Spleen (tissue), 7 donors: Measurements from ENCODE around the gene FOXRED1.

Experiments
- POLR2A ChIP-seq, 3 donors: fragments of 450-650 bp; IDR thresholded peaks; one replicate each; pipeline ENCODE4 v1.5.1; 2017; ENCODE audit warnings: antibody characterized with exemption in 3 of 3, mild to moderate bottlenecking in 1 of 3
- POLR2AphosphoS5 ChIP-seq, 3 donors: sonication (generic); formaldehyde crosslinking; IDR thresholded peaks; one replicate each; pipeline ENCODE4 v1.5.1; 2017; ENCODE audit warnings: antibody characterized with exemption in 3 of 3
- TF ChIP-seq, protein P1 (sequence below), 11 experiments: fragments of 200-600 bp in 7 of 11; fragments of 450-650 bp in 4 of 11; sonication (generic) in 4 of 11; IDR thresholded peaks in 8 of 11; conservative IDR thresholded peaks in 3 of 11; 1 replicate in 7 of 11; 2 replicates in 4 of 11; pipeline versions ENCODE4 v1.4.0 to v1.8.0; 2016 to 2021; ENCODE audit warnings: antibody characterized with exemption in 11 of 11, inconsistent platforms in 4 of 11, mild to moderate bottlenecking in 1 of 11
- donor health status: DM: no; HTN: no; CAD: no; lungs with moderate emphysema.
- donor health status: DM: no; HTN: no; CAD: no.
- donor health status: DM: no; HTN: no; CAD: no.

DNA sequence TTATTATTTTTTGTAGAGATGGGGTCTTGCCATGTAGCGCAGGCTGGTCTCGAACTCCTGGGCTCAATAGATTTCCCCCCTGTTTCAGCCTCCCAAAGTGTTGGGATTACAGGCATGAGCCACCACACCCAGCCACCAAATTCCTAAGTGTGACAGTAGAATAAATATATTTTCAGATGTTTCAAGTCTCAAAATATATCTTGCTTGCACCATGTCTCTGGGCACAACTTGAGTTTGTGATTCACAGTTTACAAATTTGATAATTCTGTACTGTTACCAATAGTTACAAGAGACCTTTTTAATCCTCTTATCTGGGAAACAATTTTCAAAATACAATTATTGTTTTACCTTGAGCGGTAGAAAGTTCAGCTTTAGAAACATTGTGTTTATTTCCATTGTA lies 54.0 kb downstream of the FOXRED1 start:
- TF ChIP-seq, protein P1, sequence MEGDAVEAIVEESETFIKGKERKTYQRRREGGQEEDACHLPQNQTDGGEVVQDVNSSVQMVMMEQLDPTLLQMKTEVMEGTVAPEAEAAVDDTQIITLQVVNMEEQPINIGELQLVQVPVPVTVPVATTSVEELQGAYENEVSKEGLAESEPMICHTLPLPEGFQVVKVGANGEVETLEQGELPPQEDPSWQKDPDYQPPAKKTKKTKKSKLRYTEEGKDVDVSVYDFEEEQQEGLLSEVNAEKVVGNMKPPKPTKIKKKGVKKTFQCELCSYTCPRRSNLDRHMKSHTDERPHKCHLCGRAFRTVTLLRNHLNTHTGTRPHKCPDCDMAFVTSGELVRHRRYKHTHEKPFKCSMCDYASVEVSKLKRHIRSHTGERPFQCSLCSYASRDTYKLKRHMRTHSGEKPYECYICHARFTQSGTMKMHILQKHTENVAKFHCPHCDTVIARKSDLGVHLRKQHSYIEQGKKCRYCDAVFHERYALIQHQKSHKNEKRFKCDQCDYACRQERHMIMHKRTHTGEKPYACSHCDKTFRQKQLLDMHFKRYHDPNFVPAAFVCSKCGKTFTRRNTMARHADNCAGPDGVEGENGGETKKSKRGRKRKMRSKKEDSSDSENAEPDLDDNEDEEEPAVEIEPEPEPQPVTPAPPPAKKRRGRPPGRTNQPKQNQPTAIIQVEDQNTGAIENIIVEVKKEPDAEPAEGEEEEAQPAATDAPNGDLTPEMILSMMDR (IDR thresholded peaks at IDR 0.05 in 8 of 11, conservative IDR thresholded peaks at IDR 0.05 in 3 of 11), result no peak
- TF ChIP-seq POLR2A (IDR thresholded peaks at IDR 0.05) (no peak), POLR2AphosphoS5 (IDR thresholded peaks at IDR 0.05) (no peak)
